B cell (primary cell): ENCODE results near the gene GMPR. TPM values are rescaled to one million over a fixed set of nuclear protein-coding genes. Genes with fewer than 3 reads are reported as not detected.

Experiments
- ATAC-seq: fragments of 200-7000 bp; cut with Tn5 transposase; one replicate; pipeline ENCODE4 v1.10.0; 2021; ENCODE audit warnings: low read depth, mild to moderate bottlenecking, moderate number of reproducible peaks, moderate library complexity
- CTCF ChIA-PET: fragments of 350-600 bp; sonication (Branson Sonifier 250); formaldehyde crosslinking; loops from one replicate; lab custom pipeline; 2021; ENCODE audit warnings: antibody characterized with exemption, inconsistent platforms; lab: Charles Lee
- POLR2A ChIA-PET: fragments of 350-600 bp; sonication (Branson Sonifier 250); formaldehyde crosslinking; loops from one replicate; lab custom pipeline; 2021; ENCODE audit warnings: antibody characterized with exemption; lab: Charles Lee
- DNase-seq: peaks from one replicate; pipeline ENCODE4 v3.0.0; 2013
- H2AFZ ChIP-seq: 2 replicates; pipeline ENCODE4 v1.6.1; 2012; ENCODE audit warnings: mild to moderate bottlenecking, low read depth, low read length; ENCODE audit not compliant: insufficient read depth, poor library complexity, severe bottlenecking
- H3K27ac ChIP-seq, 2 donors: 1 replicate in 1 of 2; 2 replicates in 1 of 2; pipeline ENCODE4 v1.5.1; 2012 to 2013; ENCODE audit warnings: low read length in 2 of 2, mild to moderate bottlenecking in 2 of 2, moderate library complexity in 1 of 2
- H3K27me3 ChIP-seq, 4 experiments: fragments of 200-600 bp in 1 of 4; sonication (generic) in 1 of 4; replicated peaks in 1 of 4; 1 replicate in 2 of 4; 2 replicates in 2 of 4; pipeline versions ENCODE4 v1.6.1 to v1.7.0; 2013 to 2016; ENCODE audit warnings: low read length in 3 of 4, mild to moderate bottlenecking in 2 of 4, mixed read lengths in 1 of 4, moderate library complexity in 1 of 4; ENCODE audit not compliant: insufficient read depth in 4 of 4, control insufficient read depth in 3 of 4; ENCODE audit errors: control extremely low read depth in 1 of 4
- H3K36me3 ChIP-seq, 2 experiments: replicated peaks in 1 of 2; 1 replicate in 1 of 2; 2 replicates in 1 of 2; pipeline versions ENCODE4 v1.6.1 to v1.7.1; 2013; ENCODE audit warnings: low read length in 1 of 2; ENCODE audit not compliant: insufficient read depth in 2 of 2, control insufficient read depth in 1 of 2; ENCODE audit errors: control extremely low read depth in 1 of 2, extremely low read depth in 1 of 2
- H3K4me1 ChIP-seq, 2 donors: fragments of 200-600 bp in 1 of 2; sonication (generic) in 1 of 2; 1 replicate in 1 of 2; 2 replicates in 1 of 2; pipeline versions ENCODE4 v1.5.1 to v1.6.1; 2013 to 2017; ENCODE audit warnings: low read length in 2 of 2; ENCODE audit not compliant: control insufficient read depth in 2 of 2, insufficient read depth in 2 of 2
- H3K4me2 ChIP-seq: replicated peaks from 2 replicates; pipeline ENCODE3; 2012; ENCODE audit warnings: mild to moderate bottlenecking, low read depth, low read length; ENCODE audit not compliant: poor library complexity, severe bottlenecking
- H3K4me3 ChIP-seq, 5 experiments: fragments of 200-600 bp in 1 of 5; sonication (generic) in 1 of 5; 1 replicate in 3 of 5; 2 replicates in 2 of 5; pipeline versions ENCODE4 v1.5.1 to v1.7.0; 2011 to 2016; ENCODE audit warnings: low read length in 4 of 5, mild to moderate bottlenecking in 4 of 5, low read depth in 2 of 5, control low read depth in 1 of 5, moderate library complexity in 1 of 5; ENCODE audit not compliant: insufficient read depth in 1 of 5; ENCODE audit errors: control extremely low read depth in 1 of 5, extremely low read depth in 1 of 5
- H3K79me2 ChIP-seq: fragments of 200-600 bp; sonication (generic); one replicate; pipeline ENCODE4 v1.6.0; 2016; ENCODE audit warnings: low read length; ENCODE audit not compliant: control insufficient read depth, insufficient read depth
- H3K9ac ChIP-seq: fragments of 200-600 bp; sonication (generic); 2 replicates; pipeline ENCODE4 v1.6.1; 2017; ENCODE audit warnings: mild to moderate bottlenecking, low read length, moderate library complexity
- H3K9me3 ChIP-seq, 3 donors: one replicate each; pipeline versions ENCODE4 v1.6.1 to v1.7.1; 2013; ENCODE audit warnings: low read length in 2 of 3; ENCODE audit not compliant: control insufficient read depth in 2 of 3, insufficient read depth in 1 of 3; ENCODE audit errors: control extremely low read depth in 1 of 3
- H4K20me1 ChIP-seq: 2 replicates; pipeline ENCODE4 v1.6.0; 2012; ENCODE audit warnings: mild to moderate bottlenecking, low read length; ENCODE audit not compliant: insufficient read depth, control insufficient read depth, poor library complexity, severe bottlenecking
- H3K27ac Mint-ChIP-seq: one replicate; pipeline ENCODE4 v1.8.0; 2021; ENCODE audit warnings: mixed read lengths
- H3K27me3 Mint-ChIP-seq: one replicate; pipeline ENCODE4 v1.8.0; 2021; ENCODE audit warnings: mixed read lengths
- H3K4me1 Mint-ChIP-seq: one replicate; pipeline ENCODE4 v1.8.0; 2021; ENCODE audit warnings: mixed read lengths
- H3K4me3 Mint-ChIP-seq: one replicate; pipeline ENCODE4 v1.8.0; 2021; ENCODE audit warnings: mixed read lengths
- H3K9me3 Mint-ChIP-seq: one replicate; pipeline ENCODE4 v1.8.0; 2022; ENCODE audit warnings: mixed read lengths; ENCODE audit not compliant: insufficient read depth
- EZH2 ChIP-seq: IDR thresholded peaks from 2 replicates; pipeline ENCODE4 v1.6.1; 2012; ENCODE audit warnings: borderline replicate concordance, low read depth, mild to moderate bottlenecking, moderate library complexity, low read length; ENCODE audit not compliant: insufficient read depth, poor library complexity, severe bottlenecking
- WGBS: methylation state at CpG from one replicate; pipeline ENCODE4 v1.1.5; 2013; ENCODE audit warnings: missing lambda C conversion rate; ENCODE audit not compliant: insufficient coverage; 5-methylcytosine and 5-hydroxymethylcytosine counted together
- intact Hi-C: fragments of 100-400 bp; cut with micrococcal nuclease; formaldehyde crosslinking; loops from one replicate; pipeline ENCODE4 v1.10.0; 2022
- polyA plus RNA-seq: library from polyadenylated mRNA; depleted of rRNA; stranded (reverse); fragments of >200 nt; gene quantifications from 2 replicates; pipeline ENCODE4 v1.2.3, GENCODE V29; 2012
- total RNA-seq, 2 donors: library from RNA; stranded (reverse); fragments of 120-200 nt in 1 of 2; gene quantifications; 1 replicate in 1 of 2; 2 replicates in 1 of 2; pipeline versions ENCODE4 v1.2.3 to v1.2.4, GENCODE V29; 2013 to 2022
- TF ChIP-seq, protein P1 (sequence below): fragments of 200-600 bp; IDR thresholded peaks from one replicate; pipeline ENCODE4 v1.8.0; 2022; ENCODE audit warnings: antibody characterized with exemption, mild to moderate bottlenecking

The GMPR gene
- total and polyA plus RNA-seq, 2 donors (not counting 1 experiment from before 2014, with no cell fraction given) = 0.82 TPM; not detected in 1

- H3K79me2 ChIP-seq = no peaks in the 10 kb centered on the region
- H3K4me1 Mint-ChIP-seq = no peaks in the 10 kb centered on the region
- DNase-seq = no peak
- no peak overlapping the region for H2AFZ ChIP-seq
- H3K27ac ChIP-seq = no peak overlapping the region
- TF ChIP-seq EZH2 = no peak
- TF ChIP-seq, protein P1, sequence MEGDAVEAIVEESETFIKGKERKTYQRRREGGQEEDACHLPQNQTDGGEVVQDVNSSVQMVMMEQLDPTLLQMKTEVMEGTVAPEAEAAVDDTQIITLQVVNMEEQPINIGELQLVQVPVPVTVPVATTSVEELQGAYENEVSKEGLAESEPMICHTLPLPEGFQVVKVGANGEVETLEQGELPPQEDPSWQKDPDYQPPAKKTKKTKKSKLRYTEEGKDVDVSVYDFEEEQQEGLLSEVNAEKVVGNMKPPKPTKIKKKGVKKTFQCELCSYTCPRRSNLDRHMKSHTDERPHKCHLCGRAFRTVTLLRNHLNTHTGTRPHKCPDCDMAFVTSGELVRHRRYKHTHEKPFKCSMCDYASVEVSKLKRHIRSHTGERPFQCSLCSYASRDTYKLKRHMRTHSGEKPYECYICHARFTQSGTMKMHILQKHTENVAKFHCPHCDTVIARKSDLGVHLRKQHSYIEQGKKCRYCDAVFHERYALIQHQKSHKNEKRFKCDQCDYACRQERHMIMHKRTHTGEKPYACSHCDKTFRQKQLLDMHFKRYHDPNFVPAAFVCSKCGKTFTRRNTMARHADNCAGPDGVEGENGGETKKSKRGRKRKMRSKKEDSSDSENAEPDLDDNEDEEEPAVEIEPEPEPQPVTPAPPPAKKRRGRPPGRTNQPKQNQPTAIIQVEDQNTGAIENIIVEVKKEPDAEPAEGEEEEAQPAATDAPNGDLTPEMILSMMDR = no peak
- peaks cover 9% of the 10 kb centered on the region for H3K27me3 Mint-ChIP-seq
- intact Hi-C loops = no loop called here
- no peaks in the 10 kb centered on the region for H3K4me1 ChIP-seq
- POLR2A ChIA-PET = no interaction called here
- CTCF ChIA-PET = no interaction called here
- WGBS = 86% methylated on average over 2 of the region's 7 CpGs
- H3K27ac Mint-ChIP-seq = no peak overlapping the region
- peaks cover 0 to 3% (median 0%) of the 10 kb centered on the region in 4 experiments for H3K27me3 ChIP-seq
- ATAC-seq = no peak
- H3K4me3 ChIP-seq = no peak overlapping the region
- no peak overlapping the region for H3K9ac ChIP-seq
- H3K36me3 ChIP-seq = no peaks in the 10 kb centered on the region
- no peaks in the 10 kb centered on the region for H3K9me3 Mint-ChIP-seq
- H3K4me3 Mint-ChIP-seq = no peak overlapping the region
- no peak overlapping the region for H3K4me2 ChIP-seq
- H3K9me3 ChIP-seq = no peaks in the 10 kb centered on the region
- no peaks in the 10 kb centered on the region for H4K20me1 ChIP-seq
Measured at GRCh38 chr6:16248271-16248853, 10.0 kb downstream of the GMPR start.

GRCh38 chr6:16249971-16250370 lies 11.6 kb downstream of the GMPR start:
- no peak for TF ChIP-seq EZH2
- TF ChIP-seq, protein P1 = no peak
- no peaks in the 10 kb centered on the region for H3K4me1 Mint-ChIP-seq
- H3K4me3 Mint-ChIP-seq = no peak overlapping the region
- DNase-seq = no peak
- H4K20me1 ChIP-seq = no peaks in the 10 kb centered on the region
- intact Hi-C loops = no loop called here
- CTCF ChIA-PET = no interaction called here
- ATAC-seq = no peak
- H3K9me3 ChIP-seq = no peaks in the 10 kb centered on the region
- no peaks in the 10 kb centered on the region for H3K79me2 ChIP-seq
- POLR2A ChIA-PET = no interaction called here
- no peaks in the 10 kb centered on the region for H3K4me1 ChIP-seq
- H3K9me3 Mint-ChIP-seq = no peaks in the 10 kb centered on the region
- H3K27me3 Mint-ChIP-seq = peaks cover 15% of the 10 kb centered on the region
- no peak overlapping the region for H3K27ac Mint-ChIP-seq
- no peak overlapping the region for H3K9ac ChIP-seq
- no peak overlapping the region for H3K4me3 ChIP-seq
- H3K4me2 ChIP-seq = no peak overlapping the region
- WGBS = no CpG with 5 or more reads among the region's 1 CpG
- no peak overlapping the region for H3K27ac ChIP-seq
- no peak overlapping the region for H2AFZ ChIP-seq
- peaks cover 0 to 3% (median 0%) of the 10 kb centered on the region in 4 experiments for H3K27me3 ChIP-seq
- no peaks in the 10 kb centered on the region for H3K36me3 ChIP-seq
